ENCODE results near the gene ITGA7. TPM values are rescaled to one million over a fixed set of nuclear protein-coding genes. Genes with fewer than 3 reads are reported as not detected.

Gene ITGA7
- total and polyA plus RNA-seq, 2 of the 4 experiments (the other 2 are of a cell fraction) = 3.9 to 15.7 TPM

DNA sequence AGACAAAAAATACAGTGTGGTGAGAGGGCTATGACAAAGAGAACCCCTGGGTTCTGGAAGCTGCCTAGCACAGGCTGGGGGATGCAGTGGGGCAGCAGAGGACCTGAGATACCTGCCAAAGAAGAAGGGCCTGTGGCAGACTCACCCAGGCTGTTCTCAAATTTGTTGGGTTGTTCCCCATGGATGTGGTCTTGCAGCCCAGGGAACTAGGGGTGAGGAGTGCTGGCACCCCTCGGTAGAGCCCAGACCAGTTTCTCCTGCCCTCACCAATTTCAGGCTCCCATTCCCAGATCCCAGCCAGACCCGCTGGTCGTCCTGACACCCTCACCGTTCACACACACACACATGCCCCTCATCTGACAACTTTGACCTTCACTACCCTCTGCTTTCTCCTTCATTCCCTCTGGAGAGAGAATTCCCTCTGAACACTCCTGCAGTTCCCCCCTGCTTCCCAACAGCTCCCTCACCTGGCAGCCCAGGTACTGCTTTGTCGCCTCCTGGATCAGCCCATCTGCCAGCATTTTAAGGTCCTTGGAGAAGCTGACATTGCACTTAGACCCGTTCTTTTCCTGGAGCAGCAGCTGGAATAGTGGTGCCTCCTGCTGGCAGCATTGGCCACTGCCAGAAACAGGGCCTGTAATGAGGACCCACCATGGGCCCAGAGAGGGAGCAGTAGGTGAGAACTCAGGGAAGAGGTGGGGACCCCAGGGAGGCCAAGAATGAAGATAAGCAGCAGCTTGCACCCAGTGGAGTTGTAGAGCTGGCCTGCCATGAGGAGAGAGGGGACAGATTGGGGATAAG lies 29.3 kb upstream of the ITGA7 start:
- Histone ChIP-seq H3K4me1 (ENCODE audit: control insufficient read depth, insufficient read depth, low read length) (peaks cover 6% of the 10 kb centered on the region), H3K18ac (ENCODE audit: low read depth, low read length) (no peak overlapping the region), H2AK9ac (replicated peaks; ENCODE audit: low read depth, low read length, poor library complexity) (peak overlapping the region; percentile 81), H3K14ac (replicated peaks; ENCODE audit: low read depth, low read length) (no peak overlapping the region), H3K79me1 (ENCODE audit: low read depth in 1 of 2, low read length in 2 of 2) (peaks cover 0 to 22% of the 10 kb centered on the region in 2 experiments; a peak in 2 of 4 replicates), H2AFZ (replicated peaks; ENCODE audit: low read length, poor library complexity) (peak overlapping the region; percentile 96), H2BK20ac (ENCODE audit: low read depth, low read length) (no peak overlapping the region), H3K27me3 (ENCODE audit: control insufficient read depth, insufficient read depth, low read length) (no peaks in the 10 kb centered on the region), H2BK120ac (ENCODE audit: low read depth, low read length) (no peak overlapping the region), H4K8ac (ENCODE audit: low read depth in 2 of 2, low read length in 2 of 2) (no peak overlapping the region; a peak in 2 of 4 replicates), H4K5ac (ENCODE audit: low read depth, low read length) (no peak overlapping the region), H4K91ac (ENCODE audit: insufficient read depth, low read depth, low read length) (no peak overlapping the region), H3K56ac (ENCODE audit: extremely low read depth, insufficient read depth, low read length) (no peak overlapping the region), H4K20me1 (ENCODE audit: insufficient read depth, low read length) (no peaks in the 10 kb centered on the region), H3K27ac (ENCODE audit: insufficient read depth, low read length) (no peak overlapping the region), H3K4me3 (ENCODE audit: insufficient read depth, low read depth, low read length) (no peak overlapping the region), H2BK5ac (ENCODE audit: low read depth, low read length, poor library complexity, severe bottlenecking) (no peak overlapping the region), H2AK5ac (ENCODE audit: low read depth, low read length) (peak overlapping the region; percentile 64; the same call in 1 of the 2 replicates), H3K9me3 (ENCODE audit: control insufficient read depth, insufficient read depth, low read length) (no peaks in the 10 kb centered on the region), H3K36me3 (ENCODE audit: control insufficient read depth, insufficient read depth, low read length) (no peaks in the 10 kb centered on the region), H3K23ac (ENCODE audit: low read depth, low read length) (no peak overlapping the region), H3K9ac (ENCODE audit: low read depth, low read length) (no peak overlapping the region), H3K4me2 (ENCODE audit: low read depth, low read length) (no peak overlapping the region), H2BK15ac (ENCODE audit: low read depth, low read length) (no peak overlapping the region), H3K9me1 (ENCODE audit: insufficient read depth, low read length) (peaks cover 3% of the 10 kb centered on the region; the same call in 1 of the 2 replicates), H3K4ac (ENCODE audit: low read depth, low read length) (0 out of 2 replicates have a peak overlapping the region, but pooled peaks have one; percentile 70)
- POLR2A ChIA-PET (ENCODE audit: unreplicated experiment) = no interaction called here
- WGBS, 2 experiments (ENCODE audit: extremely low coverage in 2 of 2, insufficient read length in 1 of 2) = 35% methylated on average over 4 of the region's 6 CpGs; no CpG with 5 or more reads in 1 of the 2 experiments
- dilution Hi-C loops (cut with HindIII; ENCODE audit: low sequenced_read_pairs, unreplicated experiment) = no loop called here
- intact Hi-C loops (cut with micrococcal nuclease) = loop anchor here (1.0 to 5.0 kb wide), 3 partner anchors 56 to 305 kb away; partner anchors contain the start of gene RPS26
- CTCF ChIA-PET = interaction anchor here (1.0 to 2.7 kb wide), 7 partner anchors 8 to 292 kb away, joined by 3 to 16 read pairs (median 5); partner anchors contain the start of genes CD63 and RDH5
- BruUV-seq (replicated peaks) = no TSS peak
- in situ Hi-C loops (cut with MboI; ENCODE audit: low sequenced_read_pairs) = loop anchor here (5.0 kb wide), 1 partner anchor 205 kb away; no protein-coding TSS in a partner anchor
- ATAC-seq (ENCODE audit: low read depth) = peak; percentile 58
- peak; percentile 66 for DNase-seq
- TF ChIP-seq, protein P1, sequence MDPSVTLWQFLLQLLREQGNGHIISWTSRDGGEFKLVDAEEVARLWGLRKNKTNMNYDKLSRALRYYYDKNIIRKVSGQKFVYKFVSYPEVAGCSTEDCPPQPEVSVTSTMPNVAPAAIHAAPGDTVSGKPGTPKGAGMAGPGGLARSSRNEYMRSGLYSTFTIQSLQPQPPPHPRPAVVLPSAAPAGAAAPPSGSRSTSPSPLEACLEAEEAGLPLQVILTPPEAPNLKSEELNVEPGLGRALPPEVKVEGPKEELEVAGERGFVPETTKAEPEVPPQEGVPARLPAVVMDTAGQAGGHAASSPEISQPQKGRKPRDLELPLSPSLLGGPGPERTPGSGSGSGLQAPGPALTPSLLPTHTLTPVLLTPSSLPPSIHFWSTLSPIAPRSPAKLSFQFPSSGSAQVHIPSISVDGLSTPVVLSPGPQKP (IDR thresholded peaks at IDR 0.05; ENCODE audit: borderline replicate concordance, low read depth, low read length) = no peak
- TF ChIP-seq RCOR1 (IDR thresholded peaks at IDR 0.05; ENCODE audit: insufficient replicate concordance, low read length) (no peak), CEBPB (IDR thresholded peaks at IDR 0.05; ENCODE audit: low read depth, low read length) (no peak), NFE2L2 (IDR thresholded peaks at IDR 0.05; ENCODE audit: low read depth, low read length) (no peak), RFX5 (IDR thresholded peaks at IDR 0.05; ENCODE audit: low read depth, low read length) (no peak), MAFK (IDR thresholded peaks at IDR 0.05; ENCODE audit: low read depth, low read length) (peak; percentile 66), POLR2A (IDR thresholded peaks at IDR 0.05; ENCODE audit: low read depth, low read length) (no peak), MXI1 (IDR thresholded peaks at IDR 0.05; ENCODE audit: borderline replicate concordance, low read depth, low read length) (no peak), BHLHE40 (IDR thresholded peaks at IDR 0.05; ENCODE audit: low read depth, low read length) (no peak), FOS (IDR thresholded peaks at IDR 0.05; ENCODE audit: low read depth, low read length) (no peak), CHD1 (IDR thresholded peaks at IDR 0.05; ENCODE audit: low read depth, low read length) (no peak), RAD21 (IDR thresholded peaks at IDR 0.05; ENCODE audit: low read length) (peak; percentile 87)
- TF ChIP-seq, protein P2, sequence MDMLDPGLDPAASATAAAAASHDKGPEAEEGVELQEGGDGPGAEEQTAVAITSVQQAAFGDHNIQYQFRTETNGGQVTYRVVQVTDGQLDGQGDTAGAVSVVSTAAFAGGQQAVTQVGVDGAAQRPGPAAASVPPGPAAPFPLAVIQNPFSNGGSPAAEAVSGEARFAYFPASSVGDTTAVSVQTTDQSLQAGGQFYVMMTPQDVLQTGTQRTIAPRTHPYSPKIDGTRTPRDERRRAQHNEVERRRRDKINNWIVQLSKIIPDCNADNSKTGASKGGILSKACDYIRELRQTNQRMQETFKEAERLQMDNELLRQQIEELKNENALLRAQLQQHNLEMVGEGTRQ (IDR thresholded peaks at IDR 0.05; ENCODE audit: low read depth, low read length) = no peak
- TF ChIP-seq, protein P3, sequence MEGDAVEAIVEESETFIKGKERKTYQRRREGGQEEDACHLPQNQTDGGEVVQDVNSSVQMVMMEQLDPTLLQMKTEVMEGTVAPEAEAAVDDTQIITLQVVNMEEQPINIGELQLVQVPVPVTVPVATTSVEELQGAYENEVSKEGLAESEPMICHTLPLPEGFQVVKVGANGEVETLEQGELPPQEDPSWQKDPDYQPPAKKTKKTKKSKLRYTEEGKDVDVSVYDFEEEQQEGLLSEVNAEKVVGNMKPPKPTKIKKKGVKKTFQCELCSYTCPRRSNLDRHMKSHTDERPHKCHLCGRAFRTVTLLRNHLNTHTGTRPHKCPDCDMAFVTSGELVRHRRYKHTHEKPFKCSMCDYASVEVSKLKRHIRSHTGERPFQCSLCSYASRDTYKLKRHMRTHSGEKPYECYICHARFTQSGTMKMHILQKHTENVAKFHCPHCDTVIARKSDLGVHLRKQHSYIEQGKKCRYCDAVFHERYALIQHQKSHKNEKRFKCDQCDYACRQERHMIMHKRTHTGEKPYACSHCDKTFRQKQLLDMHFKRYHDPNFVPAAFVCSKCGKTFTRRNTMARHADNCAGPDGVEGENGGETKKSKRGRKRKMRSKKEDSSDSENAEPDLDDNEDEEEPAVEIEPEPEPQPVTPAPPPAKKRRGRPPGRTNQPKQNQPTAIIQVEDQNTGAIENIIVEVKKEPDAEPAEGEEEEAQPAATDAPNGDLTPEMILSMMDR (conservative IDR thresholded peaks at IDR 0.05; ENCODE audit: low read depth, low read length) = peak; percentile 87

Measured in IMR-90 (cell line).